Tibial nerve (tissue), 4 donors: ENCODE results near the gene ESRRB. TPM values are rescaled to one million over a fixed set of nuclear protein-coding genes. Genes with fewer than 3 reads are reported as not detected.

ENCODE experiments used
- DNase-seq, 2 donors: peaks; one replicate each; pipeline ENCODE4 v3.0.0-alpha.2; 2019; ENCODE audit warnings: low spot score in 2 of 2
- H3K27ac ChIP-seq, 4 donors: fragments of 200-600 bp; sonication (generic) in 3 of 4; one replicate each; pipeline ENCODE4 v1.5.1; 2017 to 2019; ENCODE audit warnings: mild to moderate bottlenecking in 1 of 4
- H3K27me3 ChIP-seq, 2 donors: fragments of 200-600 bp; sonication (generic) in 1 of 2; one replicate each; pipeline versions ENCODE4 v1.5.1 to v1.6.0; 2017 to 2019
- H3K36me3 ChIP-seq, 3 donors: fragments of 200-600 bp; sonication (generic); one replicate each; pipeline ENCODE4 v1.5.1; 2018 to 2019
- H3K4me1 ChIP-seq, 4 donors: fragments of 200-600 bp; sonication (generic) in 3 of 4; one replicate each; pipeline ENCODE4 v1.5.1; 2017 to 2019
- H3K4me3 ChIP-seq, 4 donors: fragments of 200-600 bp; sonication (generic) in 3 of 4; one replicate each; pipeline ENCODE4 v1.5.1; 2017 to 2019; ENCODE audit warnings: mild to moderate bottlenecking in 1 of 4, moderate library complexity in 1 of 4
- H3K9me3 ChIP-seq, 4 donors: fragments of 200-600 bp; sonication (generic) in 3 of 4; one replicate each; pipeline ENCODE4 v1.5.1; 2017 to 2019
- EP300 ChIP-seq, 2 donors: sonication (generic); formaldehyde crosslinking; IDR thresholded peaks; one replicate each; pipeline ENCODE4 v1.6.1; 2017; ENCODE audit warnings: antibody characterized with exemption in 2 of 2, mild to moderate bottlenecking in 1 of 2
- POLR2A ChIP-seq, 2 donors: fragments of 450-650 bp; IDR thresholded peaks; one replicate each; pipeline ENCODE4 v1.6.1; 2017; ENCODE audit warnings: antibody characterized with exemption in 2 of 2, mild to moderate bottlenecking in 2 of 2, moderate library complexity in 2 of 2
- WGBS, 2 donors: methylation state at CpG; one replicate each; pipeline ENCODE4 v1.1.5; 2018; 5-methylcytosine and 5-hydroxymethylcytosine counted together
- total RNA-seq, 4 donors: library from RNA; depleted of rRNA; stranded (reverse); fragments of >200 nt; gene quantifications; one replicate each; pipeline ENCODE4 v1.1.0, GENCODE V29; 2016
- TF ChIP-seq, protein P1 (sequence below), 5 experiments: fragments of 200-600 bp in 3 of 5; fragments of 450-650 bp in 2 of 5; sonication (generic) in 3 of 5; IDR thresholded peaks; one replicate each; pipeline ENCODE4 v1.5.1; 2016 to 2019; ENCODE audit warnings: antibody characterized with exemption in 5 of 5, mild to moderate bottlenecking in 3 of 5, moderate library complexity in 2 of 5

Gene ESRRB
- total RNA-seq, 4 donors from 2014 or later = 0.87 to 1.5 TPM; not detected in 2

DNA sequence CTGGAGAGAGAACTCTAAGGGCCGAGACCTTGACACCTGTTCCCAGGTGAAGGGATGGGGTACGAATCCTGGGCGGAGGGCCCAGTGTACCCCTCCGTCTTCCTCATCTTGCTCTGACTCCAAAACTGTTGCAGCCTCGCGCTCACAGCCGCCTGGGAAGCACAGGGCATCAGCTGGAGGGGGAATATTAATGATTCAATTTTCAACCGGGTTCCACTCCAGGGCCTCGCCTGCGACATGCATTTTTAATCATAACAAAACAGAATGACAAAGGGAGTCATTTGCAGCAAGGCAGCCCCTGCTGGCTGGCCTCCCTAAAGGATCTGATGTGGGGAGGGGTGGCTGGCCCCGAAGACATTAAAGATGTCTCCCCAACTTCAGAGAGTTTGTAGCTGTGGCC is 41.6 kb upstream of the ESRRB start:
- no peaks in the 10 kb centered on the region for H3K9me3 ChIP-seq
- no peak overlapping the region for H3K4me3 ChIP-seq
- no peak overlapping the region for H3K27ac ChIP-seq
- no peak for TF ChIP-seq EP300 (IDR thresholded peaks at IDR 0.05)
- no peak for TF ChIP-seq POLR2A (IDR thresholded peaks at IDR 0.05)
- TF ChIP-seq, protein P1, sequence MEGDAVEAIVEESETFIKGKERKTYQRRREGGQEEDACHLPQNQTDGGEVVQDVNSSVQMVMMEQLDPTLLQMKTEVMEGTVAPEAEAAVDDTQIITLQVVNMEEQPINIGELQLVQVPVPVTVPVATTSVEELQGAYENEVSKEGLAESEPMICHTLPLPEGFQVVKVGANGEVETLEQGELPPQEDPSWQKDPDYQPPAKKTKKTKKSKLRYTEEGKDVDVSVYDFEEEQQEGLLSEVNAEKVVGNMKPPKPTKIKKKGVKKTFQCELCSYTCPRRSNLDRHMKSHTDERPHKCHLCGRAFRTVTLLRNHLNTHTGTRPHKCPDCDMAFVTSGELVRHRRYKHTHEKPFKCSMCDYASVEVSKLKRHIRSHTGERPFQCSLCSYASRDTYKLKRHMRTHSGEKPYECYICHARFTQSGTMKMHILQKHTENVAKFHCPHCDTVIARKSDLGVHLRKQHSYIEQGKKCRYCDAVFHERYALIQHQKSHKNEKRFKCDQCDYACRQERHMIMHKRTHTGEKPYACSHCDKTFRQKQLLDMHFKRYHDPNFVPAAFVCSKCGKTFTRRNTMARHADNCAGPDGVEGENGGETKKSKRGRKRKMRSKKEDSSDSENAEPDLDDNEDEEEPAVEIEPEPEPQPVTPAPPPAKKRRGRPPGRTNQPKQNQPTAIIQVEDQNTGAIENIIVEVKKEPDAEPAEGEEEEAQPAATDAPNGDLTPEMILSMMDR (IDR thresholded peaks at IDR 0.05) = no peak
- no peaks in the 10 kb centered on the region for H3K36me3 ChIP-seq
- 73 to 79% methylated on average over 11 of the region's 11 CpGs for WGBS, 2 donors
- DNase-seq = no peak
- peaks cover 0 to 4% (median 0%) of the 10 kb centered on the region in 4 donors for H3K4me1 ChIP-seq
- H3K27me3 ChIP-seq = peaks cover 0 to 24% of the 10 kb centered on the region in 2 donors

DNA sequence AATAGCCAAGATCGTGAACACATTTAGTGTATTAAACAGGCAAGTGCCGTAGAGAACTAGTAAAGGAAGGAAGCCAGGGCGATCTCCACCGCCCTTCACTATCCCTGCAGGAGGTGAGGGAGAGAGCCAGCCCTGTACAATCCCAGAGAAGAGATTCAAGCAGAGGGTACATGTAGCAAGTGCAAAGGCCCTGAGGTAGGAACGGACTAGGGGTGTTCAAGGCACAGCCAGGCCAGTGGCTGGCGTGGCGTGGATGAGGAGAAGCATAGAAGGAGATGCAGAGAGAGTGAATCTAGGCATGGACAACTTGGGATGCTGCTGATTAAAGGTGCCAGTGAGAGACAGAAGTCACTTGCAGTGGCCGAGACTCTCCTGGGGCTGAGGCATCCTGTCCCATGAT is 39.1 kb upstream of the ESRRB start:
- H3K4me3 ChIP-seq = no peak overlapping the region
- H3K27ac ChIP-seq = no peak overlapping the region
- no peaks in the 10 kb centered on the region for H3K36me3 ChIP-seq
- no peak for DNase-seq
- H3K4me1 ChIP-seq = no peaks in the 10 kb centered on the region
- TF ChIP-seq EP300 (IDR thresholded peaks at IDR 0.05) (no peak), POLR2A (IDR thresholded peaks at IDR 0.05) (no peak)
- TF ChIP-seq, protein P1 (IDR thresholded peaks at IDR 0.05) = no peak
- H3K9me3 ChIP-seq = no peaks in the 10 kb centered on the region
- 83 to 86% methylated on average over 8 of the region's 8 CpGs for WGBS, 2 donors
- H3K27me3 ChIP-seq = no peaks in the 10 kb centered on the region

DNA sequence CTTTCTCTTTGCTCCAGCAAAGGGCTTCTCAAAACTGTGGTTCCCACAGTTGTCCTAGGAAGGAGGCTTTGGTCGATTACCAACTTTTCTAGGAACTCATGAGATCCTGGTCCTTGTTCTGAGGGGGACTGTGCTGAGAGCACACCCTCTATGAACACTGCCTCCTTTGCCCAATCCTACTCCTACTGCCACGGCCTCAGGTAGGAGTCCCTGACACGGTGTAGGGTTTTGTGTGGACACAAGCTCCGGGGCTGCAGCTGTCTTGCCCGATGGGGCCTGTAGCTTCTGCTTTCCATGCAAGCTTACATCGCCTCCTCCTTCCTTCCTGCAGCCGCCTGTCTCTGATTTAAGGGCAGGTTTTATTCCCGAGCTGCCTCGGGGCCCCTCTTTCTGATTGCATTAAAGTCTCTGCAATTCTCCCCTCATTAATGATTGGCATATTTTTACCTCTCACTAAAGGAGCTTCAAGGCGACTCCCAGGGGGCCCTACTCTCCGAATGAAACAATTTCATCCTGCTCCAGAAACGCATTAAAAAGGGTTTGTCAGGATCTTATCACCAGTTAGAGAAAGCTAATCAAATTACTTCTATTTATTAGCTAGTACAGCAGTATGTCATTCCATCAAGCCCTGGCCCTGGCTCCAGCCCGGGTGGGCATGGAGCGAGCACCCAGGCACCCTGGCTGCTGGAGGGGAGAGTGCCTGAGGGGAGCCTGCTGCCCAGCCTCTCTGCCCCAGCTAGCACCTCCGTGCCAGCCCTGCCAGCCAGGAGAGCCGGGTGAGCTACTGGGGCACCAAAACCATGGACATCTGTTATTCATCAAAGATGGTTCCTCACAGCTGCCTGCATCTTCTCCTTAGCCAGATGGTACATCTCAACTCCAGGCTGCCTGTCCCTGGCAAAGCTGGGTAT is 38.0 kb upstream of the ESRRB start:
- Histone ChIP-seq H3K27me3 (no peaks in the 10 kb centered on the region), H3K4me1 (no peaks in the 10 kb centered on the region), H3K27ac (no peak overlapping the region), H3K9me3 (no peaks in the 10 kb centered on the region), H3K36me3 (no peaks in the 10 kb centered on the region), H3K4me3 (no peak overlapping the region)
- TF ChIP-seq POLR2A (IDR thresholded peaks at IDR 0.05) = no peak
- no peak for TF ChIP-seq EP300 (IDR thresholded peaks at IDR 0.05)
- TF ChIP-seq, protein P1 (IDR thresholded peaks at IDR 0.05) = no peak
- WGBS, 2 donors = 59 to 60% methylated on average over 15 to 16 of the region's 16 CpGs
- no peak for DNase-seq

DNA sequence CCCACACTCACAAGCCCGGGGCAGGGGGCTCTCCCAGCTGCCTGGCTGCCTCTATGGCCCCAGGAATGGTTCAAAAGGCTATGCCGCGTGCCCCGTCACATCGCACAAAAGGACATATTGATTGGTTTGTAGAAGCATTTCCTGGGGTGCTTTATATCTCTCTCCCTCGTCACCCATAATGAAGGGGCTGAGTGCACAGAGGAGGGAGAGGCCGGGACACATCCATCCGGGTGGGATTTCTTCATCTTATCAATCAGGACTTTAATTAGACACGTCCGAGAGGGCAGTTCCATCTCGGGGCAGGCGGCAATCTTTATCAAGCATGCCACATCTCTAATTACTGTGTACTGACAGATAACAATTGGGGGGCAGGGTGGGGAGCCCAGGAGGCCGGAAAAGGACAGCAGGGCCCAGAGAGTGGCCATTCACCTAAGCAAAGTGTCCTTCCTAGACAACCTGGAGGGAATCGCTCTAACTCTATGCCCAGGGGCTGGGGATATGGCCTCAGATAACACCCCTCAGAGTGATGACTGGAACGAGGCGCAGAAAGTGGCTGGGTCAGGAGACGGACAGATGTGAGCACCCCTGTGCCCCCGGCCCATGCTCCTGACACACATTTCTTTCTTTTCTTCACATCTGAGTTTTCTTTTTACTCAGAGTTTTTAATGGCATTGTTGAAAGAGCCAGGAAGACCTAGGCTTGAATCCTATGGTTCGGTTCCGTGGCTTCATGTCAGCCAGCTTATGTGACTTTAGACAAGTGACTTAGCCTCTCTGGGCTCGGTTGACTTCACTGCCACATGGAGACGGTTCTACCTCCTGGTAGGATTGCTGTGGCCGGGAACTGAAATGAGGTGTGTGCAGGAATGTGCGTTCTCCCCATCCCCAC is 36.0 kb upstream of the ESRRB start:
- H3K4me3 ChIP-seq = no peak overlapping the region
- TF ChIP-seq POLR2A (IDR thresholded peaks at IDR 0.05) = no peak
- no peak for DNase-seq
- no peaks in the 10 kb centered on the region for H3K27me3 ChIP-seq
- H3K9me3 ChIP-seq = peaks cover 0 to 9% (median 0%) of the 10 kb centered on the region in 4 donors
- no peak overlapping the region for H3K27ac ChIP-seq
- 70% methylated on average over 23 to 24 of the region's 24 CpGs for WGBS, 2 donors
- no peaks in the 10 kb centered on the region for H3K4me1 ChIP-seq
- no peaks in the 10 kb centered on the region for H3K36me3 ChIP-seq

DNA sequence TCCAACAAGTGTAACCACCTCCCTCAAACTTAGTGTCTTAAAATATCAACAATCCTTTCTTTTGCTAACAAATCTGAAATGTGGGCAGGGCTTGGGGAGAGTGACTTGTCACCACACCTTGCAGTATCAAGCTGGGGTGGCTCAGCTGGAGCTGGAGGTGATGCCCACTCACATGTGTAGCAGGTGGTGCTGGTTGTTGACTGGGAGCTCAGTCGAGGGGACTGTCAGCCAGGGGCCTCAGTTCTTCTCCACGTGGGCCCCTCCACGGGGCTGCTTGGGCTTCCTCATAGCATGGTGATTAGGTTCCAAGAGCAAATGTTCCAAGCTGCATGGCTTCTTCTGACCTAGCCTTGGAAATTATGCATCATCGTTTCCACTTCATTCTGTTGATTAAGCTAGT is 32.6 kb upstream of the ESRRB start:
- Histone ChIP-seq H3K27ac (no peak overlapping the region), H3K4me1 (no peaks in the 10 kb centered on the region), H3K4me3 (no peak overlapping the region), H3K9me3 (peaks cover 0 to 9% (median 0%) of the 10 kb centered on the region in 4 donors), H3K27me3 (no peaks in the 10 kb centered on the region), H3K36me3 (no peaks in the 10 kb centered on the region)
- WGBS, 2 donors = 76 to 81% methylated on average over 4 of the region's 4 CpGs
- TF ChIP-seq POLR2A (IDR thresholded peaks at IDR 0.05) (no peak), EP300 (IDR thresholded peaks at IDR 0.05) (no peak)
- TF ChIP-seq, protein P1 (IDR thresholded peaks at IDR 0.05) = no peak
- no peak for DNase-seq
